GM19452 (cell line): Measurements from ENCODE around the gene MYO1E.

Experiments
- ATAC-seq: cut with Tn5 transposase; IDR thresholded peaks from one replicate; pipeline ENCODE4 v1.9.1; 2021; ENCODE audit not compliant: unreplicated experiment

Gene MYO1E

DNA sequence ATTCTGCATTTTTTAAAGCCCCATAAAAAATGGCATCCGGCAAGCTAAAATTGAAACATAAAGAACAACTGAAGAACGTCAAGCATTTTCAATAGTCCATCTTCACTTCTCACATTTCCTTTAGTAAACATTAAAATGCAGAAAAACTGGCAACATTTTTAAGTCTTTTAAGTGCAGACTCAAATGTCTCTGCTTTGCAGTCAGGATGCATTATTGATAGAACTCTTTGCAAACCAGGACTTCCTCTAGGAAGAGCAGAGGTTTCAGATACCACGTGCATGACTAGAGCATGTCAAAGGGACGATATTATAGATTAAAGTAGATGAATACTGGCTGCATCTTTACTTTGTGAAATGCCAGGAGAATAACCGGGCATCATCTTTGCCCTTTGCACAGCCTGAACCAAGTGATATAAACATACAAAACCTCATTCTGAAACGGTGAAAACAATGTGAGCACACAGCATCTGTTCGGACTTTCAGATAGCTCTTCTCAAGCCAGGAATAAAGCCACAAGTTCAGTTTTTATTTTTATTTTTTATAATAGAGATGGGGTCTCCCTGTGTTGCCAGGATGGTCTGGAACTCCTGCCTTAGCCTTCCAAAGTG, 101.0 kb downstream of the MYO1E start:
- no peak for ATAC-seq

DNA sequence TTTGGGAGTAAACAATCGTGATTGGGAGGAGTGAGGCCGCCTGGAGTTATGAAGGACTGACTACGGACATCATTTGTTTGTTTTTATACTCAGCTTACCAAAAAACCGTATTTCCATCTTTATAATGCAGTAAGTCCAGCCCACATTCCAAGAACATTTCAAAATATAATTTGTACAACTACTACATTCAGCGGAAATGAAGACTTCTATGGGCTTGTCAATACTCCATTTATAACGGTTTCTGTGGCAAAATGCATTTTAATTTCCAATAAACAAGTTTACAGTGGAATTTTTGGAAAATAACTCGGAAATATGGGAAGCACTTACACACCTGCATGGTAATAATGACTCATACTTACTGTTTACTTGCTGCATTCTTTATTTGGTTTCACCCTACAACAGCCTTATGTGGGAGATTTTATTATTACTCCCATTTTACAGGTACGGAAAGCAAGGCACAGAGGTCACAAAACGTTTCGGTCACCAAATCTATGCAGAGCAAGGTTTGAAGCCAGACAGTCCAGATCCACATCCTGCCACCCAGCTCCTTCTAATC, 103.7 kb downstream of the MYO1E start:
- no peak for ATAC-seq

DNA sequence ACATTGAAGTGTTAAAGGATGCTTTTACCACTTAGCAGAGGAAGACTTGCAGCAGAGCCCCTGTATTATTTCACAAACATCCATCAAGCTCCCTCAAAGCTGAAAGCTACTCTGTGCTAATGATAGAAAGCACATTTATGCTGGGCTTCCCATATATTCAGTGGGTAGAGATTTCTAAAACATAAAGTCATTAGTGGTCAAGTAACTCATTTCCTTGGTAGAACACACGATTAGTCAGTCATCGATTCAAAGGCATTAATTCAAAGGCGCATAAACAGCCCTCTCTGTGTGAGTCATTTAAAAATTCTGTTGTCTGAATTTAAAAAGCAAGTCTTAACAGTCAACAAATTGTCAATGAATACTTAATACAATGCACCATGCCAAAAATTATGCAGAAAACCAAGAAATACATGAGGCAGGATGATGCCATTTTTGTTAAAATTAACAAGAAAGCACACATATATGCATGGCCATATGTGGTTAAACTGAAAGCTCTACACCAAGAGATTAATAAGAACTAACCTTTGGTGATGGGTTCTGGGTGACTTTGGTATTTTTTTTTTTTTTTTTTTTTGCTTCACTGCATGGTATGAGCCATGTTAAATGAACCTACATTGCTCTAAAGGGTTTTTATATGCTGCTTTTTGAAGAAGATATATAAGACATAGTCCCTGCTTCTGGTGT, 104.4 kb downstream of the MYO1E start:
- no peak for ATAC-seq

DNA sequence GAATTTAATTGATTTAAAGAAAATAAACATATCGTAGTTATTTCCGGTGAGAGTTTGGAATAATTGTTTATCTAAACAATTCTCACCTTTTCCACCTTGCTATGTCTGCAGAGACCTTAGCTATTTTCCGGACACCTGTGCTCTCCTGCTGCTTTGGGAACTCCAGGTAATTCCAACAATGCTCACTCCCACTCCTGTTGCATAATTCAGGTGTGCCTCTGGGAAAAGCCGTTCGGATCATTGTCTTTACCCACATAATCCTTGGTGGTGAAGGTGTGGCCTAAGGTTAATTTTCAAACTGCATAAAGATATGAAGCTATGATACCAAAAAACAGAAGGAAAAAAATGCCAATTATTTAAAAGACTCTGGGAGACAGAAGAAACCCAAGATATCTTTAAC, 106.6 kb downstream of the MYO1E start:
- no peak for ATAC-seq

DNA sequence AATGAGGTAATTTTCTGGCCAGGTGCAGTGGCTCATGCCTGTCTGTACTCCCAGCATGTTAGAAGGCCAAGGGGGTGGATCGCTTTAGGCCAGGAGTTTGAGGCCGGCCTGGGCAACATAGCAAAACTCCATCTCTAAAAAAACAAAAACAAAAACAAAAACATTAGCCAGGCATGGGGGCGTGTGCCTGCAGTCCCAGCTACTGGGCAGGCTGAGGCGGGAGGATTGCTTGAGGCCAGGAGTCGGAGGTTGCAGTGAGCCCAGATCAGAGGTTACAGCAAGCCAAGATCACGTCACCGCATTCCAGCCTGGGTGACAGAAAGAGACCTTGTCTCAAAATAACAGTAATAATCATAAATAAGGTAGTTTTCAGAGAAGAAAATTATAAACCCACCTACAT, 110.4 kb downstream of the MYO1E start:
- no peak for ATAC-seq

DNA sequence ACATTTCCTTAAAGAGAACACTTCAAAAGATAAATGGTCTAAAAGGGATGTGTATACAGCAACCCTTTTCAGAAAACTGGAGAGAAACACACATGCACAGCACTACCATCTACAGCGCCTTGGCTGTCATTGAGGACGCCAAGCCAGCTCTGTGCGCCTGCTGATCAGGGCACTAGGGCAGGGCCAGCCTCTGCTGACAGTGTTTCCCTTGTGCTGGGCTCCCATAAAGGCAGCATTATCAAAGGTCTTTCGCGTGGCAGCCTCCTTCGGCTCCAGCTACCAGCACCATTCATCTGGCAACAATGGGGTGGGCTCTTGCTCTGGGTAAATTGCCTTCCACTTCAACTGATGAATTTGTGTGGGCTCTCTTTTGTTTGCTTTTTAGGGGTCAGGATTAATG, 112.6 kb downstream of the MYO1E start:
- ATAC-seq: no peak

DNA sequence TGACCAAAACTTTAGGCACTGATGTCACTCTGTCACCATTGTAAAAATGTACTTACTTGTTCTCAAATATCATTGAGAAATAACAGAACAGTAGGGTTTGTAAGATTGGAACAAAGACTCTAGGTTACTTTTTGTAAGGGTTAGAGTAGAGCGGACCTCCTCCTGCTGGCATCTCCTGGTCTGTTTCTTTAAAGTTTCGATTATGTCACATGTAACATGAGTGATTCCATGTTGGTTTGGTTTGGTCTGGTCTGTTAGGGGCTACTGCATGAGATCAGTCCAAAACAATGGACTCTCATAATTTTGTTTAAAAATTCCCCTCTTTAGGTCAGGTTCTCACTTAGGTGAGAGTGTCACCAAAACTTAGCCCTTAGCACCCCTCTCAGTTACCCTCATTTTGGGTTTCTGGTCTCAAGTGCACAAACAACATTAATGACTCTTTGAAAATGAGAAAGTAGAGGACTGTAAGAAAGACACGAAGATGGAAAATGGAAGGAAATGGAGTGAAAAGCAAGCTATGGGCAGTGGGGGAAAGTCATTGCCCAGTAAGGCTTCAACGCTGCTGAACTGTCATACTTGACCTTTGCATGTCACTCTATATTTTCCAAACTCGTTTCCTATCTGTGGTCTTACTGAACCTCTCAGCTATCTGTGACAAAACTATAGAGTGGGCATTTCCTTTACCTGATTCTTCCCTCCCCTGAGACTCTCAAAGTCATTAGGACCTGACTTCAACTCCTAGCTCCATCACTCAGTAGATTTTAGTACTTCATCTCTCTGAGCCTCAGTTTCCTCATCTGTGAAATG, 113.3 kb downstream of the MYO1E start:
- ATAC-seq: no peak

DNA sequence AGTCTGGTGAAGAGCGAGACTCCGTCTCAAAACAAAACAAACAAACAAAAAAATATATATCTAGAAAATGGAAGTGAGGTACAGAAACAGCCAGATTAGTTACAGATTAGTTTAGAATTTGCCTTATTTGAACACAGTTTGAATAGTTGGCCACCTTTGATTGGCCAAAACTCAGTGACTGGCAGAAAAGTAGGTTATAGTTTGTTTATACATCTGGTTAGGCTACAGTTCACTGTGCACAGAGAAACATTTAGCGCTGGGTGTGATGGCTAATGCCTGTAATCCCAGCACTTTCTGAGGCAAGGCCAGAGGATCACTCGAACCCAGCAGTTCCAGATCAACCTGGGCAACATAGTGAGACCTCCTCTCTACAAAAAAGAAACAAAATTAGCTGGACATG, 114.4 kb downstream of the MYO1E start:
- no peak for ATAC-seq

DNA sequence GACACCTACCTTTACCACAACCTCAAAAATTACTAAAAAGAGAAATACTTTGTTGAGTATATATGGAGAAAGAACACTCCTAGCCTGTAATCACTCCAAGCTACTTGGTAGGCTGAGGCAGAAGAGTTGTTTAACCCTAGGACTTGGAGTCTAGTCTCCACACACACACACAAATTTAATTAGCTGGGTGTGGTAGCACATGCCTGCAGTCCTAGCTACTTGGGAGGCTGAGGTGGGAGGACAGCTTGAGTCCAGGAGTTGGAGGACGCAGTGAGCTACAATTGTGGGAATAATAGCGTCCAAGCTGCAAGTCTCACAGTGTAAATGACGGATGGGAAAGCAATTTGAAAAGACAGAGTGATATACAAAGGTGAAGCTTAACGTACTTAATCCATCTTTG, 115.5 kb downstream of the MYO1E start:
- no peak for ATAC-seq

DNA sequence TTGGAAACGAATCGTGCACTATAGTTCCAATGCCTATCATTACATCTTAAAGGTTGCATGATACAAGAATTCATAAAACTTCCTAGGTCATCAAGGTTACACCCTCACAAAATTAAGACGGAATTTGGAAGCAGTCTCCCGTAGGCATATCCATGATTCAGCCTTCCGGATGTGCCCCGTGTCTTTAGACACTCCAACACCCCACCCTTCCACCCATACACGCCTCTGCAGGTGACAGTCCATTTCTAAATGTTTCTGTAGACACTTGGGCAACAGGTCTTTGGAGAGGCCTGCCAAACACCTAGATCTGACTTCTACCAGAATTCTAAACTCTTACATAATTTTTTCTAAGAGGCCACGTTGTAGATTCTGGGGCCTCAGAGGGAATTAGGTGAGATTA, 116.2 kb downstream of the MYO1E start:
- no peak for ATAC-seq

DNA sequence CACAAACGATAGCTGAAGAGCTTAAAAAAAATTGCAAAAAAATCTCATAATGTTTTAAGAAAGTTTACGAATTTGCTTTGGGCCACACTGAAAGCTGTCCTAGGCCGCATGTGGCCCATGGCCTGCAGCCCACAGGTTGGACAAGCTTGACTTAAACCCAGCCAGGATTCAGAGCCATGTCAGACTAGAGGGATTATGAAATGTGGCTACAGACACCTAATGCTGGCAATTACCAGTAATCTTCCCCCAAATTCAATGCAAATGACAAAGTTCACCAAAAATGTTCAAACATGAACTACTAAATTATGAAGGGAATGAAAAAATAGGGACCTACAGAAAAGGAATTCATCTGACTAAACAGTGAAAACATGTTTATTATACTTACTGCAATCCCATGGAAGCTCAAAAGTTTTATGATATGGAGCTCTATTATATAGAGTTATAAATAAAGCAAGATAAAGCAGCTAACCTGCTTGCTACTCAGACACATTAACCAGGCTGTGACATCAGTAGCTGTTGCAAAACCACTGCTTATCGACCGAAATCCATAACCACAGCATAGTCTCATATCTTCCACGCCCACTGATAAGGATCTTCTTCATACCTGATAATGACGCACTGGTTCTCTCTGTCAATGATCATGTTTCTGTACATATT, 116.9 kb downstream of the MYO1E start:
- no peak for ATAC-seq

DNA sequence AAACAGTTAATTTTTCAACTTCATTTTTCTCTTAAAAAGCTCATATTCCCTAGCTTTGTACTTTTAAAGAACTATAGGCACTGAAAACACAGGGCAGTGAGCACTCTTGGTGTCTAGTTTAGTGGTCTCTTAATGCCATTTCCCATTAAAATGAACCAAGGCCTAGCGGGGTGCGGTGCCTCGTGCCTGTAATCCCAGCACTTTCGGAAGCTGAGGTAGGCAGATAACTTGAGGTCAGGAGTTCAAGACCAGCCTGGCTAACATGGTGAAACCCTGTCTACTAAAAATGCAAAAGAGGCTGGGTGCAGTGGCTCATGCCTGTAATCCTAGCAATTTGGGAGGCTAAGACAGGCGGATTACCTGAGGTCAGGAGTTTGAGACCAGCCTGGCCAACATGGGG, 120.5 kb downstream of the MYO1E start:
- no peak for ATAC-seq

DNA sequence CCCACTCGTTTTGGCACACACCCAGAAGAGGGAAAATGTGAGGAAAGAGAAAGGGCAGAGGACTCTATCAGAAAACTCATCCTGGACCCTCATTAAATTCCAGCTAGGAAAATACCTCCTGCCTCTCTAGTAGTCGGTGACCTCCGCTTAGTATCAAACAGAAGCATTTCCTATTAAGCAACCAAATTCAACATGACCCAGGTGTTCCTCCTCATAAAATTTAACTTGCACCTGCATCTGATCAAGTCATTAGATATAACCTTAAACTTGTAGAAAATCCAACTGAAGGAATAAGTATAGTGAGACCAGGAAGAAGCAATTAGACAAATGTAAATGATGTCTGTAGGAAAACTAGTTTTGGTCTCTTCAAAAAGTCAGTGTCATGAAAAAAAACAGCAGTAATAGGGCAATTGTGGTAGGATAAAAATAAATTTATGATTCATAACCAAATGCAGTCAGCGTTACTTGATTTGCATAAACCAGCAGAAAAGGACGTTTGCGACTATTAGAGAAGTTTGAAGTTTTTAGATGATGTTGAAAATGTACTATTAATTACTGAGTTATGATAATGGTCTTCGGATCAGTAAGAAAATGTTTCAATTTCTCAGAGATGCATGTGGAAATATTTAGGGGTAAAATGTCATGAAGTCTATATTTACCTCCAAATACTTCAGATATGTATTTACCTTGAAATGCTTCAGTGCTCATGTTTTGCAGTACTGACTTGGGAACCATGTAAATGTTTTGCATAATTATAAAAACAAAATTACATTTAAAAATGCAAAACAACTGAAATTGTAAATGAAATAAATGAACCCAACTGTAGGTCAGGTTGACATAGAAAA, 121.4 kb downstream of the MYO1E start:
- ATAC-seq: peak; percentile 45

DNA sequence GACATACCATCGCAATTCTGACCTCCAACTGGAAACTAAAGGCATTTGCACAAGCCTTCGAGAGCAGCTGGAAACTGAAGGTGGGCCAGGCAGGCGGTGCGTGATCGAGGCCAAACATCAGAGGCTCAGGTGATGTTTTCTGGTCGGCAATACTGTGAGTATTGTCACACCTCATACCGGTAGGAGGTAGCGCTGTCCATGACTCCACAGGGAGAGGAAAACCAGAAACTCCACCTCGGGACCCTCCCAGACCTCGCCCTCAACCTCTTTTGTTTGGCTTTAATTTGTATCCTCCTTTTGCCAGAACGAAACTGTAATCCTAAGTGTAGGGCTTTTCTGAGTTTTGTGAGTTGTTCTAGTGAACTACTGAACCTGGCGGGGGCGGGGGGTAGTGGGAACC, 122.4 kb downstream of the MYO1E start:
- ATAC-seq: no peak

DNA sequence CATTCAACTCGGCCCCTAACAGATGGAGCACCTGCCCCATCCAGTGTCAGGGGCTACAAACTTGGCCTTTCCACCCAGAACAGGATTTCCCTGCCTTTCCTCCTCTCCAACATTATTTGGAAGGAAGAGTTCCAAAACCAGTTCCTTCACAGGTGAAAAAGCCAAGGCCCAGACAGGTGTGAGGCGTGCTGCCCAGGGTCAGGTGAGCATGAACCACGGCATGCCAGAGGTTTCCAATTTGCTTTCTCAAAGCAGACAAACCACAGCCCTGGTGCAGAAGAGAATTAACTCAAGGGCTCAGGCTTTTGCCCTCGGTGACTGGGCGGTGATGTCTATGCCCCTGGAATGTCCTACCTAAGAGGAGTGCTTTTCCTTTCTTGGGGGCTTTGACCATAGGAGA, 122.9 kb downstream of the MYO1E start:
- no peak for ATAC-seq

DNA sequence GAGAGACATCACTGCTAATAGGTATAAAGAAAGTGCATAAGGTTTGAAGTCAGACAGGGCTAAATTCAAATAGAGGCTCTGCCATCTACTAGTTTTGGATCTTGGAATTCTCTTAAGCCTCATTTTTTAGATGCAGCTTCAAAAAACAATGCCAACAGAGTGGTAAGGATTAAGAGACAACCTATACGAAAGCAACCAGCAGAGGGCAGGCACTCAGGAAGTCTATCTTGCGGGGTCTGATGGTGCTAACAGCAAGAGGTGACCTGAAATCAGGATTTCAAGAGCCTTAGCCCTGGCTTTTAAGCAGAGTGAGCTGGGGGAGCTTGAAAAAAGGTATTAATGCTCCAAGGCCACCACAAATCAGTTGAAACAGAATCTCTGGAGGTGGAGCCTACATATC, 125.3 kb downstream of the MYO1E start:
- ATAC-seq: no peak

DNA sequence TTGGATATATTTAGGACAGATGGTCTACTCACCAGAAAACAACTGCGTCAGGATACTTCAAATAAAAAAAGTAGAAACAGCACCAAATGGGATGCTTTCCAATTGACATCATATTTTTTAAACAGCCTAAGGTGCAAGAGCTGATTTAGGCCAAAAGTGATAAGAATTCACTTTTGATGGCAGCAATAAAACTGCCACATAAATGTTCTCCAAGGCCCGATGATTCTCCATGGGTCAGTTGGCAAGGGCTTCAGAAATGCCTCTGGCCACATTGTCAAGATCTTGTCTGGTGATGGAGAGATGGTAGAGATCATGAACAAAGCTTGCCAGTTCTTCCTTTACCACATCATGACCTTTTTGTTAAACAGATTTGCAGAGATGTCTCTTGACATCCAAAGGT, 127.1 kb downstream of the MYO1E start:
- ATAC-seq: no peak

DNA sequence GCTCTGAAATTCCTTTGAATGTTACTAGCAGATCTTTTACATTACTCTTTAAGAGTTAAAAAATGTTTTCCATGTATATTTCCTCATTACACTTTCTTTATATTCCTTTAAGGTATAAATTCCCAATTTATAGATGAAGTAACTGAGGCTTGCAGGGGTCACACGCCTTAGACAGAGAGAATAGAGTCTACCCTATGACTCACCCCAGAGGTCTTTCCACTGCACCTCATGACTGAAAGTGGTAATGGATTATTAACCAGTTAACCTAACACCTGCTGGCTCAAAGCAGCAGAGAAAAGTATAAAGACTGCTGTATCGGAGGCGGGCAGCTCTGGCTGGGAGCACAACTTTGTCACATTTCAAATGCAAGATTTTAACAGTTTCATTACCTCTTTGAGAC, 128.3 kb downstream of the MYO1E start:
- ATAC-seq: peak; percentile 90

DNA sequence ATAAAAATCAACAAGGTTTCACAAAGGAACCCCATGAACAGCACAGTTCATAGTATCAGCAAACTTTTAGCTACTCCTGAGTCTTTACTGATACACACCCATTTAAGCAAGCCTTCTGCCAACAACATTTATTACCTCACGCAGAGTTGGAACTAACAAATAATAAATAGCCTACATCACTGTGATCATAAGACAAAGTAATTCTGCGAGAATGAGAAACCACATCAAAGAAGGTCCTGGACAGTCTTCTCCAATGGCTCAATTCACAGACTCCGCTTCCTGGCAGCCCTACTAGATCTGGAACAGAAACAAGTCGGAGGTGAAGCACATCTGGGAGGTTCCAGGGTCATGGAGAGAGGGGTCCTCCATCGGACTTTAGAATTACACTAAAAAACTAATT, 129.0 kb downstream of the MYO1E start:
- no peak for ATAC-seq

DNA sequence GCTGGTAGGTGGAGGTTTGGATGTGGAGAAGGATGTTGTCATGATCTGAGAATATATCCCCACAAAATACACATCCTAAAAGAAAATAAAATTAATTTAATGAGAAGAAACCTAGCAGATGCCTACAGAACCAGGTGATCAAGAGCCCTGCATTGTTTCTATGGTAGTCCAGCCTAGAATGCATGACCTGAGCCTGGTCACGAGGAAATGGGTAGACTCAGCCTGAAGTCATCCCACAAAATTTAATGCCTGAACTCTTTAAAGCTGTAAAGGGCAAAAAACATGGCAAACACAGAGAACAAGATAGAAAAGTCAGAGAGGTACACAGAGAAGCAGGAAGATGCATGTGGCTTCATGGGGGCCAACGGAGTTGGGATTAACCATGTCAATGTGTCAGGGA, 130.0 kb downstream of the MYO1E start:
- ATAC-seq: no peak

DNA sequence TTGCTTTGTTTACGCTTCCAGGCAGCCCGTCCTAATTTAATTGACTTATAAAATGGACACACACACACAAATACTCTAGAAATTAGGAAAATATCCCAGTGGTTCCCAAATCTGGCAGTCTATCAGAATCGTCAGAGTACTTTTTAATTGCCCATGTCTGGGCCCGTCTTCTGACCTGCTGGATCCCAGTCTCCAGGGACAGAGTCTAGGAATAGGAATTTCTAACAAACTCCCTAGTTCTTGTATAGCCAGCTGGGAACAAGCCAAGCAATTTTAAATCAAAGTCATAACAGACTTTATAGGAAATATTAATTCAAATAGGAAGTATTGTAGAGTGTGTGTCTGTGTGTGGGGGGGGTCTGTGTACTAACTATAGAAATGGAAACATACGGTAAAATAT, 132.6 kb downstream of the MYO1E start:
- no peak for ATAC-seq
